Activated CD4-positive, alpha-beta T cell treated with anti-CD3 and anti-CD28 coated beads for 36 hours (primary cell): Measurements from ENCODE around the gene LAMA2. TPM values are rescaled to one million over a fixed set of nuclear protein-coding genes. Genes with fewer than 3 reads are reported as not detected.

ENCODE experiments used
- ATAC-seq: fragments of 200-7000 bp; cut with Tn5 transposase; one replicate; pipeline ENCODE4 v1.10.0; 2021; ENCODE audit warnings: mild to moderate bottlenecking, moderate library complexity
- CTCF ChIA-PET: fragments of 350-600 bp; sonication (Branson Sonifier 250); formaldehyde crosslinking; loops from one replicate; lab custom pipeline; 2021; ENCODE audit warnings: antibody characterized with exemption; lab: Charles Lee
- POLR2A ChIA-PET: fragments of 350-600 bp; sonication (Branson Sonifier 250); formaldehyde crosslinking; loops from one replicate; lab custom pipeline; 2021; ENCODE audit warnings: antibody characterized with exemption, inconsistent platforms; lab: Charles Lee
- DNase-seq: peaks from one replicate; pipeline ENCODE4 v3.0.0-alpha.2; 2020
- H3K27ac Mint-ChIP-seq: one replicate; pipeline ENCODE4 v1.8.0; 2021; ENCODE audit warnings: mixed read lengths
- H3K27me3 Mint-ChIP-seq: one replicate; pipeline ENCODE4 v1.8.0; 2021; ENCODE audit warnings: mixed read lengths
- H3K36me3 Mint-ChIP-seq: one replicate; pipeline ENCODE4 v1.8.0; 2021; ENCODE audit warnings: low read depth, mixed read lengths
- H3K4me1 Mint-ChIP-seq: one replicate; pipeline ENCODE4 v1.8.0; 2021; ENCODE audit warnings: mixed read lengths
- H3K4me3 Mint-ChIP-seq: one replicate; pipeline ENCODE4 v1.8.0; 2021; ENCODE audit warnings: mild to moderate bottlenecking, moderate library complexity, mixed read lengths
- H3K9me3 Mint-ChIP-seq: one replicate; pipeline ENCODE4 v1.8.0; 2021; ENCODE audit warnings: low read depth, mixed read lengths
- intact Hi-C, 2 experiments: fragments of 100-400 bp; cut with DNase I in 1 of 2; cut with micrococcal nuclease in 1 of 2; formaldehyde crosslinking; loops; one replicate each; pipeline versions ENCODE4 v1.14.2 to v1.15.1; 2022 to 2024; cut with DNase I, micrococcal nuclease
- total RNA-seq, 2 experiments: library from RNA; stranded (reverse); gene quantifications; one replicate each; pipeline ENCODE4 v1.2.3, GENCODE V29; 2021

The LAMA2 gene
- total RNA-seq, 2 experiments from 2014 or later: 0.65 to 0.80 TPM

DNA sequence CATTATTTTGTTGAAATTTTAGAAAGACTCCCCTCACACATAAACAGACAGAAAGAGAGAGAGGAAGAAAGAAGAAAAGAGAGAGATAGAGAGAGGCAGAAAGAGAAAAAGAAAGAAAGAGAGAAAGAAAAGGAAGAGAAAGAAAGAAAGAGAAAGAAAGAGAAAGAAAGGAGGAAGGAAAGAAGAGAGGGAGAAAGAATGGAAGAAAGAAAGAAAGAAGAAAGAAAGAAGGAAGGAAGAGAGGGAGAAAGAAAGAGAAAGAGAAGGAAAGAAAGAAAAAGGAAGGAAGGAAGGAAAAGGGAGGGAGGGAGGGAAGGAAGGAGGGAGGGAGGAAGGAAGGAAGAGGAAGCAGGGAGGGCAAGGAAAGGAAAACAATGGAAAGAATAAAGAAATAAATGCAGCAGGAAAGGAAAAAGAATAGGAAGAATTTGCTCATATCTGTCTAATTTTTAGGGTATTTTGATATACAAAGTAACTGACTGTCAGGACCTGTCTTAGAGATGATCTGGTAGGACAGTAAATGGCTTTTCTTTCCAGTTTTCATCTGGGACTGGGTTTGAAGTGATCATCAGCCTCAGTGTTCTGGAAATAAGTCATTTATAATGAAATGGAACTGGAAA lies 325.6 kb downstream of the LAMA2 start:
- Mint-ChIP-seq H3K4me1 (no peaks in the 10 kb centered on the region), H3K9me3 (no peaks in the 10 kb centered on the region), H3K36me3 (no peaks in the 10 kb centered on the region), H3K4me3 (no peak overlapping the region), H3K27ac (no peak overlapping the region), H3K27me3 (peaks cover 2% of the 10 kb centered on the region)
- DNase-seq: no peak
- no peak for ATAC-seq
- POLR2A ChIA-PET: no interaction called here
- intact Hi-C loops: no loop called here
- CTCF ChIA-PET: interaction anchor here (0.6 kb wide), 1 partner anchor 214 kb away, joined by 3 read pairs; no protein-coding TSS in a partner anchor

DNA sequence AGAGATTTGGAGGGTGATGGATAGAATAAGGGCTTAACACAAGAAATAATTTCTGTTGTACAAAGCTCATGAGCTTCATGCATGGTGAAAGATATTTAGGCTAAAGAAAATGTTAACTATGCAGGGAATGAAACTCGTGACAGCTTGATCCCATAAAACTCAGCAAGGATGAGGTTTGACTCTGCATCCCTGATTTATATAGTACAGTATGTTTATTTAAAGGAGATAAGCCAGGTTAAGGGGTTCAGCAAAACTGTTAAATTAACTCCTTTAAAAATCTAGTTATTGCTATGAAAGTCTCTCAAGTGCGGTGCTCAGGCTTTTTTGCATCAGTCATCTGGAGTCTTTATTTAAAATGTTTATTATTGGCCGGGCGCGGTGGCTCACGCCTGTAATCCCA lies 326.4 kb downstream of the LAMA2 start:
- H3K36me3 Mint-ChIP-seq: no peaks in the 10 kb centered on the region
- H3K4me3 Mint-ChIP-seq: no peak overlapping the region
- ChIA-PET CTCF (no interaction called here), POLR2A (no interaction called here)
- ATAC-seq (no peak), DNase-seq (no peak)
- no peaks in the 10 kb centered on the region for H3K9me3 Mint-ChIP-seq
- peaks cover 2% of the 10 kb centered on the region for H3K27me3 Mint-ChIP-seq
- H3K27ac Mint-ChIP-seq: no peak overlapping the region
- intact Hi-C loops: no loop called here
- no peaks in the 10 kb centered on the region for H3K4me1 Mint-ChIP-seq

- ATAC-seq: no peak
Measured at GRCh38 chr6:129210684-129211083, 327.7 kb downstream of the LAMA2 start.

DNA sequence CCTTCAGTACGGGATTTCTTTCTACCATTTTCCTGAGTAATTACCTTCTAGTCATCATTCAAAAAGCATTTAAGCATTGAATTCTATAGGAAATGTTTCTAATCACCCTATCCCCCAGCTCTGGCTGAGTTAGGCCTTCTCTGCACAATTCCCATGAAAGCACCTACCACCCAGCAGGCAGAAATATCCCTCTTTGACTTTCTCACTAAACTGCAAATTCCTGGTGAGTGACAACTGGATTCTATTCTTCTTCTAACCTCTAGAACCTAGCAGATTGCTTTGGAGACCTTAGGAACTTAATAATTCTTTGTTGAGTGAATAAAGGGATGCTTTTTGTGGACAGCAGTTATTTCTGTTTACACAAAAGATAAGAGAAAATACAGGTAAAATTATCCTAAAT lies 328.7 kb downstream of the LAMA2 start:
- ChIA-PET CTCF (interaction anchor here (1.0 kb wide), 1 partner anchor 9 kb away, joined by 4 read pairs; no protein-coding TSS in a partner anchor), POLR2A (no interaction called here)
- ATAC-seq: no peak
- no peak overlapping the region for H3K4me3 Mint-ChIP-seq
- no peak overlapping the region for H3K27ac Mint-ChIP-seq
- H3K9me3 Mint-ChIP-seq: no peaks in the 10 kb centered on the region
- intact Hi-C loops: no loop called here
- H3K27me3 Mint-ChIP-seq: peaks cover 5% of the 10 kb centered on the region
- DNase-seq: no peak
- no peaks in the 10 kb centered on the region for H3K36me3 Mint-ChIP-seq
- H3K4me1 Mint-ChIP-seq: no peaks in the 10 kb centered on the region

More at GRCh38 chr6:129210684-129211083, 327.7 kb downstream of the LAMA2 start:
- ChIA-PET POLR2A (no interaction called here), CTCF (interaction anchor here (1.0 kb wide), 1 partner anchor 10 kb away, joined by 4 read pairs; no protein-coding TSS in a partner anchor)
- Mint-ChIP-seq H3K36me3 (no peaks in the 10 kb centered on the region), H3K9me3 (no peaks in the 10 kb centered on the region), H3K27ac (no peak overlapping the region), H3K27me3 (peaks cover 2% of the 10 kb centered on the region), H3K4me1 (no peaks in the 10 kb centered on the region), H3K4me3 (no peak overlapping the region)
- DNase-seq: no peak
- intact Hi-C loops: no loop called here

DNA sequence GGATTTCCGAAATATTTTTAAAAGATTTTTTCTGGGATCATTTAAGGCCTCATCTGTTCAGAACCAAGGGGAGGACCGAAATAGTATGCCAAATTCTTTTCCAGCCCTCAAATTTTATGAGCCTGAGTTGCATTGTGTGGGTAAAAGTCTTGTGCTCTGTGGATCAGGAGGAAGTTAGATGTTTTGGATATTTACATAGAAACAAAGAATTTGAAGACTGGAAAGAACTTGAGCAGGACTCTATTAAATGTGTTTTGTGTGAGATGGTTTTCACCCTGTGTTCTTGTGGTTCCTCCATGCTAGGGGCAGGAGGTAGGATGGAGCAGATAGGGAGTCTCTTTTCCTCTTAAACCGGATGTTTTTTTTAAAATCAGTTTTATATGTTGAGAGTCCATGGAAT lies 329.1 kb downstream of the LAMA2 start:
- Mint-ChIP-seq H3K4me1 (no peaks in the 10 kb centered on the region), H3K4me3 (no peak overlapping the region), H3K27me3 (peaks cover 3% of the 10 kb centered on the region), H3K36me3 (no peaks in the 10 kb centered on the region), H3K9me3 (no peaks in the 10 kb centered on the region), H3K27ac (no peak overlapping the region)
- ATAC-seq (no peak), DNase-seq (no peak)
- ChIA-PET CTCF (interaction anchor here (1.1 kb wide), 1 partner anchor 17 kb away, joined by 3 read pairs; no protein-coding TSS in a partner anchor), POLR2A (no interaction called here)
- intact Hi-C loops: no loop called here

DNA sequence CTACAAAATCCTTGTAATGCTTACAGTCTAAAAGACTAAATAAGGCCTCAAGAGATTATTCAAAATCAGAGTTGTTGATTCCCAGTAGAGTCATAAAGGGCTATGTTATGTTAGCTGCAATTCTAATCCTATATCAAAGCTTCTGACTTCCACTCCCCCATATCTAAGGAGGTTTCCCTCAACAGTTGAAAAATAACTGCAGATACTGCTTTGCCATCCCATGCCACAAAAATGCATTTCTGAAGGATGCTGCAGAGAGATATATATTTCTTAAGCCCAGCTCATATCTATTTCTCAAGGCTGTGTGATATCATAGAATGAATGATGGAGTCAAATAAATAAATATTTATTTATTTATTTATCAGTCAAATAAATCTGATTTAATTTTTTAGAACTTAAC lies 332.3 kb downstream of the LAMA2 start:
- no peaks in the 10 kb centered on the region for H3K9me3 Mint-ChIP-seq
- H3K27ac Mint-ChIP-seq: no peak overlapping the region
- intact Hi-C loops: no loop called here
- H3K4me1 Mint-ChIP-seq: no peaks in the 10 kb centered on the region
- ChIA-PET CTCF (interaction anchor here (1.7 kb wide), 1 partner anchor 19 kb away, joined by 5 read pairs; no protein-coding TSS in a partner anchor), POLR2A (no interaction called here)
- DNase-seq (no peak), ATAC-seq (no peak)
- peaks cover 3% of the 10 kb centered on the region for H3K27me3 Mint-ChIP-seq
- H3K36me3 Mint-ChIP-seq: no peaks in the 10 kb centered on the region
- no peak overlapping the region for H3K4me3 Mint-ChIP-seq

DNA sequence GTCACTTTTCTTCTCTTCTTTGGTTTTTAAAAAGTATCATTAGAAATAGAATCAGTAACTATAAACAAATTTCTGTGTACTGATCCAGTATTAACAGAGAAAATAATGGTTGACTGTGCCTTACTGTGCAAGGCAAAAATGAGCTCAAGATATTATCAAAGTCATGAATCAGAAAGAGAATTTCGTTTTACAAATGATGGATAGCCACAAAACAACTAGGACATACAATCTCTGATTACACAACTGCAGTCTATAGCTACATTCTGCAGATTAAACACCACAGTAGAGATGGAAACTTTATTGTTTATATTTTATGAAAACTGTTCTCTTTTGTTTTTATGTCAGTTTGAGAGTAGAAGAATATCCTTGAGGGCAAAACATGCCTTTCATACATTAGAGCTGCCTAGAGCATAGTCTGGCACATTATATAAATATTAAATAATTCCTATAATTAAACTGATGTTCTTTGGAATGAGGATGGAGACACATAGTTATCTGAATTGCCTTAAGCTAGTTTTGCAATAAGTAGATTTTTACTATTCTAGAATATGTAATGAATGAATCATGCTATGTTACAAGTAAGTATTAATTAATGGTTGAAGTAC lies 333.1 kb downstream of the LAMA2 start:
- Mint-ChIP-seq H3K4me1 (no peaks in the 10 kb centered on the region), H3K27me3 (peaks cover 3% of the 10 kb centered on the region), H3K9me3 (no peaks in the 10 kb centered on the region), H3K4me3 (no peak overlapping the region), H3K36me3 (no peaks in the 10 kb centered on the region), H3K27ac (no peak overlapping the region)
- CTCF ChIA-PET: interaction anchor here (0.7 to 1.7 kb wide), 3 partner anchors 10 to 27 kb away, joined by 3 to 5 read pairs (median 3); no protein-coding TSS in a partner anchor
- ATAC-seq (no peak), DNase-seq (no peak)
- POLR2A ChIA-PET: no interaction called here
- intact Hi-C loops: no loop called here

DNA sequence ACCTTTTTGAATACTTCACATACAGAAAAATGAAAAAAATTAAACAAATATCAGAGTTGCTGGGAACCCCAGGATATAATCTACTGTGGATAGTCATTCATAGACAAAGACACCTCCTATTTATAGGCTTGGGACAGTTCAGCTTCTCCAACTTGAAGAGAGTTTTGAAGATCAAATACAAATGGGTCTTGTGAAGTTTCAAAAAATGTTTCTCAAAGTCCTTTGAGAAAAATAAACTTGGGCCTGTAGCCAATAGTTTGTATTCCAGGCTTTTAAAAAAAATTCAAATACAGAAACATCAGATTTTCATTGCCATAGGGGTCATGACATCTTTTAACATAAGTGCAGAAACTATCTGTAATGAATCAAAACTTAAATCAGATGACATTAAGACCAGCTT lies 334.8 kb downstream of the LAMA2 start:
- H3K4me3 Mint-ChIP-seq: no peak overlapping the region
- H3K27ac Mint-ChIP-seq: no peak overlapping the region
- H3K36me3 Mint-ChIP-seq: no peaks in the 10 kb centered on the region
- ChIA-PET POLR2A (no interaction called here), CTCF (interaction anchor here (1.0 kb wide), 1 partner anchor 302 kb away, joined by 3 read pairs; no protein-coding TSS in a partner anchor)
- intact Hi-C loops: no loop called here
- no peaks in the 10 kb centered on the region for H3K4me1 Mint-ChIP-seq
- no peak for ATAC-seq
- H3K9me3 Mint-ChIP-seq: no peaks in the 10 kb centered on the region
- no peak for DNase-seq
- H3K27me3 Mint-ChIP-seq: peaks cover 3% of the 10 kb centered on the region

- H3K4me3 Mint-ChIP-seq: no peak overlapping the region
- intact Hi-C loops: no loop called here
Measured at GRCh38 chr6:129233458-129234134, 350.7 kb downstream of the LAMA2 start.

DNA sequence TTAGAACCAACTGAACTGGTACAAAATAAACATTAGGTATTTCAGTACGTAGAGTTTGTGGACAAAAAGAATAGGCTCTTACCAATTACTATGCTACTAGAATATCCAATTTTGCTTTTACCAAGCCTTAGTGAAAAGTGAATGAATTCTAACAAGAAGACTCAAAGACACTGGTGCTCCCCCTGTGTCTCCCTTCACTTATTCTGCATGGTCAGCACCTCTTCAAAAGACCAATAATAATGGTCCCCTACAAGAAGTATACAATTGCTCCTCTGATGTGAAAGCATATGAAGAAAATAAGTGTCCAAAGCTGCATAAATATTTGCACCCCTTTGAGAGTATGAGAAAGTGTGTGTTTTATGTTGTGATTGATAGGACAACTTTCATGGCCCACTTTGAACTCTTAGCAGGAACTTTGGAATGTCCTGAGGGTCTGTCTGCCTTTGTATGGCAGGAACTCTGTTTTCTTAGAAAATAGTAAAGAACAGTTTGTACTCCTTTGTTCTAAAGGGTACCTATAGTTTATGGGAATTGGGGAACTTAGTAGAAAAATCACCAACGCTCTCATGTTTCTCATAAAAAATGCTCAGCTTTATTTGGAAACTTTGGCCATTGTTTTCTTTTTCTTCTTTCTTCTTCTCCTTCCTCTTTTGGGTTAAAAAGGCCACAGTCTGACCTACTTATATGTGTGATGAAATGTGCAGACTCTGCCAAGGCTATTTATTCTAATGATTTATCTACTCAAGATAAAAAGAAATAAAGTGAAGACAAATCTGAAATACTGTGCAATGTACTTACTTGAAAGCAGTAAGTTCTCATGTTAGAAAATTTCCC lies 352.4 kb downstream of the LAMA2 start:
- Mint-ChIP-seq H3K4me1 (no peaks in the 10 kb centered on the region), H3K9me3 (no peaks in the 10 kb centered on the region), H3K36me3 (no peaks in the 10 kb centered on the region), H3K27me3 (peaks cover 3% of the 10 kb centered on the region), H3K27ac (no peak overlapping the region), H3K4me3 (no peak overlapping the region)
- DNase-seq: no peak
- ATAC-seq: no peak
- CTCF ChIA-PET: no interaction called here
- POLR2A ChIA-PET: no interaction called here
- intact Hi-C loops: no loop called here

More at GRCh38 chr6:129233458-129234134, 350.7 kb downstream of the LAMA2 start:
- H3K27me3 Mint-ChIP-seq: peaks cover 3% of the 10 kb centered on the region
- no peak for ATAC-seq
- no peak overlapping the region for H3K27ac Mint-ChIP-seq
- no peaks in the 10 kb centered on the region for H3K4me1 Mint-ChIP-seq
- H3K9me3 Mint-ChIP-seq: no peaks in the 10 kb centered on the region
- no peaks in the 10 kb centered on the region for H3K36me3 Mint-ChIP-seq
- POLR2A ChIA-PET: no interaction called here
- CTCF ChIA-PET: no interaction called here
- DNase-seq: no peak

DNA sequence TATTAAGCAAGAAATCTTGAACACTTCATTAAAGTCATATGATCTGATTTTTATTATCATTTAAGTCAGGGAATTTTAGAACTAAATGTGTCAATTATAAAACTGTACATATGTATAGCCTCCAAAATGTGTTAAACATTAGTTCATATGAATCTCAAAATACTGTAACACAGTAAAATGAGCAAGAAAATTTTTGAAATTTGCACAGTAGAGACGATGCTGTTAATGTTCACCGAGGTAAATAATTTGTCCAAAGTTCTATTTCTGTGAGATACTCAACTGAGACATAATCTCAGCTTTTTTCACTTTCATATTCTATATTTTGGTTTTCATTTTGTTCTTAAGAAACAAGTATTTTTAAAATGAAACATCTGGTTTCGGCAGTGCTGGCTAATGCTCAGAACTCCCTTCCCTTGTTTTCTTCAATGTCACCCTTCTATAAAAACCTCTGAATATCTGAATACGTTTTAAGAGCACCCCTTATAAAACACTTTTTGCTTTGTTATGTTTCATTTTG lies 353.1 kb downstream of the LAMA2 start:
- Mint-ChIP-seq H3K27me3 (peaks cover 3% of the 10 kb centered on the region), H3K36me3 (no peaks in the 10 kb centered on the region), H3K4me3 (no peak overlapping the region), H3K27ac (no peak overlapping the region), H3K9me3 (no peaks in the 10 kb centered on the region), H3K4me1 (no peaks in the 10 kb centered on the region)
- DNase-seq (no peak), ATAC-seq (no peak)
- ChIA-PET POLR2A (no interaction called here), CTCF (no interaction called here)
- intact Hi-C loops: no loop called here
